A673 (cell line): ENCODE measurements around the gene CDKAL1. TPM values are rescaled to one million over a fixed set of nuclear protein-coding genes. Genes with fewer than 3 reads are reported as not detected.

Source experiments
- BruUV-seq: library from RNA; stranded (reverse); fragments of 400-500 nt; replicated peaks from 2 replicates; lab custom pipeline; 2021; lab: Mats Ljungman, UMichigan
- CTCF ChIA-PET: fragments of 300-600 bp; sonication (Branson Sonifier 250); formaldehyde crosslinking; loops from one replicate; lab custom pipeline; 2022; ENCODE audit warnings: antibody characterized with exemption; lab: Charles Lee
- POLR2A ChIA-PET: fragments of 300-600 bp; sonication (Branson Sonifier 250); formaldehyde crosslinking; loops from one replicate; lab custom pipeline; 2022; ENCODE audit warnings: antibody characterized with exemption; ENCODE audit not compliant: low non-redundant PET; lab: Charles Lee
- DNase-seq: peaks from one replicate; pipeline ENCODE4 v3.0.0-alpha.2; 2015; ENCODE audit warnings: low spot score
- H3K27ac ChIP-seq: fragments of 200-600 bp; sonication (generic); 2 replicates; pipeline ENCODE4 v1.5.1; 2016; ENCODE audit warnings: mixed run types, low read depth, mild to moderate bottlenecking, mixed read lengths, antibody characterized with exemption, low read length; ENCODE audit not compliant: poor library complexity, severe bottlenecking
- H3K27me3 ChIP-seq: fragments of 200-600 bp; sonication (generic); replicated peaks from 2 replicates; pipeline ENCODE4 v1.6.1; 2017; ENCODE audit warnings: mixed run types, low read depth, mild to moderate bottlenecking, mixed read lengths, antibody characterized with exemption, low read length; ENCODE audit not compliant: insufficient read depth, poor library complexity
- H3K36me3 ChIP-seq: fragments of 200-600 bp; sonication (generic); 2 replicates; pipeline ENCODE4 v1.6.1; 2016; ENCODE audit warnings: mixed run types, mild to moderate bottlenecking, mixed read lengths, antibody characterized with exemption, low read length; ENCODE audit not compliant: insufficient read depth, poor library complexity, severe bottlenecking
- H3K4me1 ChIP-seq: fragments of 200-600 bp; sonication (generic); 2 replicates; pipeline ENCODE4 v1.6.1; 2017; ENCODE audit warnings: mixed run types, mild to moderate bottlenecking, mixed read lengths, antibody characterized with exemption, low read length; ENCODE audit not compliant: insufficient read depth, poor library complexity, severe bottlenecking
- H3K4me3 ChIP-seq: fragments of 200-600 bp; sonication (generic); 2 replicates; pipeline ENCODE4 v1.5.1; 2016; ENCODE audit warnings: low read depth, mixed run types, mild to moderate bottlenecking, mixed read lengths, low read length; ENCODE audit not compliant: poor library complexity, severe bottlenecking
- H3K9me3 ChIP-seq: fragments of 200-600 bp; sonication (generic); 2 replicates; pipeline ENCODE4 v1.6.1; 2016; ENCODE audit warnings: mixed run types, low read depth, mild to moderate bottlenecking, mixed read lengths, antibody characterized with exemption, low read length; ENCODE audit not compliant: poor library complexity, severe bottlenecking
- EZH2 ChIP-seq: fragments of 200-600 bp; sonication (generic); IDR thresholded peaks from 2 replicates; pipeline ENCODE4 v1.6.1; 2017; ENCODE audit warnings: borderline replicate concordance, low read depth, mild to moderate bottlenecking, mixed read lengths, antibody characterized with exemption, low read length; ENCODE audit not compliant: poor library complexity, severe bottlenecking
- intact Hi-C: fragments of 100-400 bp; cut with micrococcal nuclease; formaldehyde crosslinking; loops from one replicate; pipeline ENCODE4 v1.10.0; 2022; ENCODE audit not compliant: unreplicated experiment
- total RNA-seq: library from RNA; stranded (reverse); gene quantifications from 2 replicates; pipeline ENCODE4 v1.2.3, GENCODE V29; 2021
- TF ChIP-seq, protein P1 (sequence below): fragments of 300-800, 200-600 bp; sonication (generic); conservative IDR thresholded peaks from 2 replicates; pipeline ENCODE4 v1.5.1; 2017; ENCODE audit warnings: low read depth, mild to moderate bottlenecking, antibody characterized with exemption, low read length, moderate library complexity, mixed read lengths

The CDKAL1 gene
- total RNA-seq, 1 experiment from 2014 or later = 35.5 TPM

DNA sequence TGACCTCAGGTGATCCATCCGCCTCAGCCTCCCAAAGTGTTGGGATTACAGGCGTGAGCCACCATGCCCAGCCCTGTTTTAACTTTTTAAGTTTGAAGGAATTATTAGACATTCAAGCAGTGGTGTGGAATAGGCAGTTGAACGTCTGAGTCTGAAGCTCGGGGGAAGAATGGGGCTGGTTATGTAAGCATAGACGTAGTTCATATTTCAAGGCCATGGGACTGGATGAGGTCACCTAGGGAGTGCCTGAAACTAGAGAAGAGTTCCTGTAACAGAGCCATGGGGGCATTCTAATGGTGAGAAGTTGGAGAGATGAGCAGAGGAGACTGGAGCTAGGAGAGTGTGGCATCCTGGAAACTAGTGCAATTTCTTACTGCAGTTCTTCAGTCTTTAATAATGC lies 6.4 kb downstream of the CDKAL1 start:
- Histone ChIP-seq H3K36me3 (peaks cover 3% of the 10 kb centered on the region), H3K27me3 (no peaks in the 10 kb centered on the region), H3K9me3 (no peaks in the 10 kb centered on the region), H3K4me1 (peaks cover 5% of the 10 kb centered on the region), H3K4me3 (no peak overlapping the region), H3K27ac (no peak overlapping the region)
- ChIA-PET POLR2A (no interaction called here), CTCF (no interaction called here)
- TF ChIP-seq, protein P1, sequence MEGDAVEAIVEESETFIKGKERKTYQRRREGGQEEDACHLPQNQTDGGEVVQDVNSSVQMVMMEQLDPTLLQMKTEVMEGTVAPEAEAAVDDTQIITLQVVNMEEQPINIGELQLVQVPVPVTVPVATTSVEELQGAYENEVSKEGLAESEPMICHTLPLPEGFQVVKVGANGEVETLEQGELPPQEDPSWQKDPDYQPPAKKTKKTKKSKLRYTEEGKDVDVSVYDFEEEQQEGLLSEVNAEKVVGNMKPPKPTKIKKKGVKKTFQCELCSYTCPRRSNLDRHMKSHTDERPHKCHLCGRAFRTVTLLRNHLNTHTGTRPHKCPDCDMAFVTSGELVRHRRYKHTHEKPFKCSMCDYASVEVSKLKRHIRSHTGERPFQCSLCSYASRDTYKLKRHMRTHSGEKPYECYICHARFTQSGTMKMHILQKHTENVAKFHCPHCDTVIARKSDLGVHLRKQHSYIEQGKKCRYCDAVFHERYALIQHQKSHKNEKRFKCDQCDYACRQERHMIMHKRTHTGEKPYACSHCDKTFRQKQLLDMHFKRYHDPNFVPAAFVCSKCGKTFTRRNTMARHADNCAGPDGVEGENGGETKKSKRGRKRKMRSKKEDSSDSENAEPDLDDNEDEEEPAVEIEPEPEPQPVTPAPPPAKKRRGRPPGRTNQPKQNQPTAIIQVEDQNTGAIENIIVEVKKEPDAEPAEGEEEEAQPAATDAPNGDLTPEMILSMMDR = no peak
- no peak for TF ChIP-seq EZH2
- BruUV-seq = no TSS peak
- intact Hi-C loops = no loop called here
- no peak for DNase-seq

DNA sequence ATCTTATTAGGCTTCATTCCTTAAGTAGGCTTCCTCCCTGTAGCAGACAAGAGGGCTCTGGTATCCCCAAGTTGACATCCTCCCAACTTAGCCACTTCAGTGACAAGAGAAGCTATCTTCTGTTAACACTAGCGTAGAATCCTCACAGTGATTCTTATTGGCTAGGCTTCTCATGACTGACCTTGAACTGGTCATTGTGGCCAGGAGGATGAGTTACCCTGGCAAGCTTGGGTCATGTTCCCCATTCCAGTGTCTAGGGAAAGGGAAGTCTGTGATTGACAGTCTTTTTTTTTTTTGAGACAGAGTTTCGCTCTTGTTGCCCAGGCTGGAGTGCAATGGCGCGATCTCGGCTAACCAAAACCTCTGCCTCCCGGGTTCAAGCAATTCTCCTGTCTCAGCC lies 7.1 kb downstream of the CDKAL1 start:
- CTCF ChIA-PET = no interaction called here
- POLR2A ChIA-PET = no interaction called here

DNA sequence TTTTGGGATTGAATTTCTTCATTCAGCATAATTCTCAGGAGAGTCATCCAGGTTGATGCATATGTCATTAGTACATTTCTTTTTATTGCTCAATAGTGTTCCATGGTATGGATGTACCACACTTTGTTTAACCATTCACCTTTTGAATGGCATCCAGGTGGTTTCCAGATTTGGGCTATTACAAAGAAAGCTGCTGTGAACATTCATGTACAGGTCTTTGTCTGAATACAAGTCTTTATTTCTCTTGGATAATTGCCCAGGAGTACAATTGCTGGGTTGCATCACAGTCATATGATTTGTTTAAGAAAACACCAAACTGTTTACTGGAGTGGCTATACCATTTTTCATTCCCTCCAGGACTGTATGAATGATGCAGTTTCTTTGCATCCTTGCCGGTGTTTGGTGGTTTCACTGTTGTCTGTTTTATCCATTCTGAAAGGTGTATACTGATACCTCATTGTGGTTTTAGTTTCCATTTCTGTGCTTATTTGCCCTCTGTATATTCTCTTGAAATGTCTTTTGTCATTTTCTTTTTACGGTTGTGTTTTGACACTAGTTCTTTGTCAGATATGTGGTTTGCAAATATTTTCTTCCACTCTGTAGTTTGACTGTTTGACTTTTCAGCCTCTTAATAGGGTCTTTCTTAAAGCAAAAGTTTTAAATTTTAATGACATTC lies 8.8 kb downstream of the CDKAL1 start:
- TF ChIP-seq EZH2 = no peak
- TF ChIP-seq, protein P1 = no peak
- no peak for DNase-seq
- Histone ChIP-seq H3K27me3 (no peaks in the 10 kb centered on the region), H3K4me1 (peaks cover 5% of the 10 kb centered on the region), H3K9me3 (no peaks in the 10 kb centered on the region), H3K4me3 (no peak overlapping the region), H3K27ac (no peak overlapping the region), H3K36me3 (peaks cover 20% of the 10 kb centered on the region)
- ChIA-PET POLR2A (no interaction called here), CTCF (no interaction called here)
- BruUV-seq = no TSS peak
- intact Hi-C loops = no loop called here

More for the DNA sequence above, 7.1 kb downstream of the CDKAL1 start:
- Histone ChIP-seq H3K4me1 (peaks cover 5% of the 10 kb centered on the region), H3K36me3 (peaks cover 10% of the 10 kb centered on the region), H3K4me3 (no peak overlapping the region), H3K9me3 (no peaks in the 10 kb centered on the region), H3K27ac (no peak overlapping the region), H3K27me3 (no peaks in the 10 kb centered on the region)
- no TSS peak for BruUV-seq
- intact Hi-C loops = no loop called here
- TF ChIP-seq, protein P1 = no peak
- TF ChIP-seq EZH2 = no peak
- DNase-seq = no peak
